ENCODE data around the gene SLC44A1.

Gene SLC44A1

GRCh38 chr9:105330201-105330600 is 85.8 kb downstream of the SLC44A1 start:
- Histone ChIP-seq H3K4me1 (ENCODE audit: insufficient read depth, low read length) (no peaks in the 10 kb centered on the region), H3K27ac (ENCODE audit: low read depth, low read length) (no peak overlapping the region), H3K9me3 (ENCODE audit: low read length) (no peaks in the 10 kb centered on the region), H3K36me3 (ENCODE audit: insufficient read depth, low read length) (no peaks in the 10 kb centered on the region), H3K27me3 (ENCODE audit: control insufficient read depth in 1 of 2, insufficient read depth in 2 of 2, low read length in 2 of 2) (no peaks in the 10 kb centered on the region), H3K9ac (ENCODE audit: low read length) (no peak overlapping the region), H3K4me3 (ENCODE audit: low read depth in 1 of 2, low read length in 2 of 2) (no peak overlapping the region)

- no peaks in the 10 kb centered on the region for H3K36me3 ChIP-seq (ENCODE audit: insufficient read depth, low read length)
- no peaks in the 10 kb centered on the region for H3K27me3 ChIP-seq (ENCODE audit: control insufficient read depth in 1 of 2, insufficient read depth in 2 of 2, low read length in 2 of 2)
- H3K4me1 ChIP-seq (ENCODE audit: insufficient read depth, low read length): no peaks in the 10 kb centered on the region
- no peaks in the 10 kb centered on the region for H3K9me3 ChIP-seq (ENCODE audit: low read length)
- H3K27ac ChIP-seq (ENCODE audit: low read depth, low read length): no peak overlapping the region
- no peak overlapping the region for H3K9ac ChIP-seq (ENCODE audit: low read length)
- H3K4me3 ChIP-seq (ENCODE audit: low read depth in 1 of 2, low read length in 2 of 2): no peak overlapping the region
Observed at GRCh38 chr9:105330755-105331154, 86.3 kb downstream of the SLC44A1 start.

GRCh38 chr9:105331160-105331559 is 86.7 kb downstream of the SLC44A1 start:
- H3K36me3 ChIP-seq (ENCODE audit: insufficient read depth, low read length): no peaks in the 10 kb centered on the region
- H3K27me3 ChIP-seq (ENCODE audit: control insufficient read depth in 1 of 2, insufficient read depth in 2 of 2, low read length in 2 of 2): no peaks in the 10 kb centered on the region
- no peak overlapping the region for H3K9ac ChIP-seq (ENCODE audit: low read length)
- H3K4me1 ChIP-seq (ENCODE audit: insufficient read depth, low read length): no peaks in the 10 kb centered on the region
- no peak overlapping the region for H3K27ac ChIP-seq (ENCODE audit: low read depth, low read length)
- H3K4me3 ChIP-seq (ENCODE audit: low read depth in 1 of 2, low read length in 2 of 2): no peak overlapping the region
- no peaks in the 10 kb centered on the region for H3K9me3 ChIP-seq (ENCODE audit: low read length)

GRCh38 chr9:105331755-105332154 is 87.3 kb downstream of the SLC44A1 start:
- no peaks in the 10 kb centered on the region for H3K9me3 ChIP-seq (ENCODE audit: low read length)
- H3K9ac ChIP-seq (ENCODE audit: low read length): no peak overlapping the region
- no peak overlapping the region for H3K27ac ChIP-seq (ENCODE audit: low read depth, low read length)

GRCh38 chr9:105332471-105332870 is 88.0 kb downstream of the SLC44A1 start:
- Histone ChIP-seq H3K4me1 (ENCODE audit: insufficient read depth, low read length) (no peaks in the 10 kb centered on the region), H3K27ac (ENCODE audit: low read depth, low read length) (no peak overlapping the region)

More at GRCh38 chr9:105331755-105332154, 87.3 kb downstream of the SLC44A1 start:
- Histone ChIP-seq H3K36me3 (ENCODE audit: insufficient read depth, low read length) (peaks cover 2% of the 10 kb centered on the region), H3K4me1 (ENCODE audit: insufficient read depth, low read length) (no peaks in the 10 kb centered on the region), H3K4me3 (ENCODE audit: low read depth in 1 of 2, low read length in 2 of 2) (no peak overlapping the region), H3K27me3 (ENCODE audit: control insufficient read depth in 1 of 2, insufficient read depth in 2 of 2, low read length in 2 of 2) (no peaks in the 10 kb centered on the region)

DNA sequence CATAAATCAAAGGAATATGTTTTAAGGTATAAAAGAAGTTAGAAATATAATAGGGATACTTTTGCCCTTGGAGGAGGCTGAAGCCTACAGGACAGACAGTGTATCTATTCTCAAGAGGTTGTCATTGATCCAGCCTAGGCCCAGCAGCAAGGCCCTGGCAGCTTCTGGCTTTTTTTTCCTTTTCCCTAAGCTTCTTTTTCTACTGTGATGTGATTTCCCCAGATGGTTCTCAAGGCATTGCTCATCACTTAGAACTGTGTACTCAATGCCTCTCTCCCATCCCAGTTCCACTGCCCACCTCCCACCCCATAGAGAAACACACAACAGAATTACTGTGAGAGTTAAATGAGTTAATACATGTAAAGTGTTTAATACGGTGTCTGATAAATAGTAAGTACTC is 88.6 kb downstream of the SLC44A1 start:
- no peak overlapping the region for H3K27ac ChIP-seq (ENCODE audit: low read depth, low read length)
- H3K4me3 ChIP-seq (ENCODE audit: low read depth in 1 of 2, low read length in 2 of 2): no peak overlapping the region
- no peak overlapping the region for H3K9ac ChIP-seq (ENCODE audit: low read length)
- no peaks in the 10 kb centered on the region for H3K9me3 ChIP-seq (ENCODE audit: low read length)
- H3K36me3 ChIP-seq (ENCODE audit: insufficient read depth, low read length): peaks cover 7% of the 10 kb centered on the region
- no peaks in the 10 kb centered on the region for H3K27me3 ChIP-seq (ENCODE audit: control insufficient read depth in 1 of 2, insufficient read depth in 2 of 2, low read length in 2 of 2)
- no peaks in the 10 kb centered on the region for H3K4me1 ChIP-seq (ENCODE audit: insufficient read depth, low read length)

More at GRCh38 chr9:105332471-105332870, 88.0 kb downstream of the SLC44A1 start:
- Histone ChIP-seq H3K36me3 (ENCODE audit: insufficient read depth, low read length) (peaks cover 7% of the 10 kb centered on the region), H3K9ac (ENCODE audit: low read length) (no peak overlapping the region), H3K4me3 (ENCODE audit: low read depth in 1 of 2, low read length in 2 of 2) (no peak overlapping the region), H3K9me3 (ENCODE audit: low read length) (no peaks in the 10 kb centered on the region), H3K27me3 (ENCODE audit: control insufficient read depth in 1 of 2, insufficient read depth in 2 of 2, low read length in 2 of 2) (no peaks in the 10 kb centered on the region)

DNA sequence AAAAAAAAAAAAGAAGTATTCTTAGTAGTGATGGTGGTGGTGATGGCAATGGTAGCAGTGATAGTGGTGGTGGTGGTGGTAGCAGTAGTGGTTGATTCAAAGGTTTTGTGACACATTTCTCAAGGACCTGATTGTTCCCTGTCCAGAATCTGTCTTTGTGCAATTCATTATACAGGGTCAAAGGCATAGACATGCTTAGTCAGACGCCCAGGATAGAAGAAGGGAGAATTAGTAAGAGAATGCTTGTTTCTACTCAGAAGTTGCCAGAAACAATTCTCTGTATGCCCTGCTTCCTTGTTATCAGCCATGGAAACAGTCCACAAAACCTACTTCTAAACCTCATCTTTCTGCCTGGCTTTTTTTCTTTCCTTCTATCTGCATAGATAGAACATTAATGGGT is 89.4 kb downstream of the SLC44A1 start:
- Histone ChIP-seq H3K4me1 (ENCODE audit: insufficient read depth, low read length) (no peaks in the 10 kb centered on the region), H3K9ac (ENCODE audit: low read length) (no peak overlapping the region), H3K9me3 (ENCODE audit: low read length) (no peaks in the 10 kb centered on the region), H3K36me3 (ENCODE audit: insufficient read depth, low read length) (peaks cover 7% of the 10 kb centered on the region), H3K4me3 (ENCODE audit: low read depth in 1 of 2, low read length in 2 of 2) (no peak overlapping the region), H3K27me3 (ENCODE audit: control insufficient read depth in 1 of 2, insufficient read depth in 2 of 2, low read length in 2 of 2) (no peaks in the 10 kb centered on the region), H3K27ac (ENCODE audit: low read depth, low read length) (no peak overlapping the region)

DNA sequence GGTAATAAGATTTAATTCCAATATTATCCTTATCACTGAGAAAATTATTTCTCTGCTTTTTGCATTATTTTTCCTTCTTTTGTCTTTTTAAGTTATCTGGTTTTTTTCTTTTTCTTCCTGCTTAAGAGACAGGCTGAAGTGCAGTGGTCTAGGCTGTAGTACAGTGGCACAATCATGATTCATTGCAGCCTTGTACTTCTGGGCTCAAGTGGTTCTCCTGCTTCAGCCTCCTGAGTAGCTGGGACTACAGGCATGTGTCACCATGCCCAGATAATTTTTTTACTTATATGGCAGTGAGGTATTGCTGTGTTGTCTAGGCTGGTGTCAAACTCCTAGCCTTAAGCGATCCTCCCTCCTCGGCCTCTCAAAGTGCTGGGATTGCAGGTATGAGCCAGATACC is 93.9 kb downstream of the SLC44A1 start:
- Histone ChIP-seq H3K27me3 (ENCODE audit: control insufficient read depth in 1 of 2, insufficient read depth in 2 of 2, low read length in 2 of 2) (no peaks in the 10 kb centered on the region), H3K27ac (ENCODE audit: low read depth, low read length) (no peak overlapping the region), H3K4me3 (ENCODE audit: low read depth in 1 of 2, low read length in 2 of 2) (no peak overlapping the region), H3K9me3 (ENCODE audit: low read length) (no peaks in the 10 kb centered on the region), H3K36me3 (ENCODE audit: insufficient read depth, low read length) (peaks cover 7% of the 10 kb centered on the region), H3K4me1 (ENCODE audit: insufficient read depth, low read length) (no peaks in the 10 kb centered on the region), H3K9ac (ENCODE audit: low read length) (no peak overlapping the region)

DNA sequence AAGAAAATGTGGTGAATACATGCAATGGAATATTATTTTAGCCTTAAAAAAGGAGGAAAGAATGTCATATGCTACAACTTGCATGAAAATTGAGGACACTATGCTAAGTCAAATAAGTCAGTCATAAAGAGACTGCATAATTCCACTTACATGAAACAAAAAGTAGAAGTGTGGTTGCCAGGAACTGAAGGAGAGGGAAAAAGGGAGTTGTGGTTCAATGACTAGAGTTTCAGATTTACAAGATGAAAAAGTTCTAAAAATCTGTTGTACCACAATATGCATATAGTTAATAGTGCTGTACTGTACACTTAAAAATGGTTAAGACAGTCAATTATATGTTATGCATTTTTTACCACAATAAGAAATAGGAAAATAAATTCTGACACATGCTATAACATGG is 95.4 kb downstream of the SLC44A1 start:
- Histone ChIP-seq H3K4me1 (ENCODE audit: insufficient read depth, low read length) (no peaks in the 10 kb centered on the region), H3K27ac (ENCODE audit: low read depth, low read length) (no peak overlapping the region), H3K4me3 (ENCODE audit: low read depth in 1 of 2, low read length in 2 of 2) (no peak overlapping the region), H3K9me3 (ENCODE audit: low read length) (no peaks in the 10 kb centered on the region), H3K36me3 (ENCODE audit: insufficient read depth, low read length) (peaks cover 7% of the 10 kb centered on the region), H3K27me3 (ENCODE audit: control insufficient read depth in 1 of 2, insufficient read depth in 2 of 2, low read length in 2 of 2) (no peaks in the 10 kb centered on the region), H3K9ac (ENCODE audit: low read length) (no peak overlapping the region)

DNA sequence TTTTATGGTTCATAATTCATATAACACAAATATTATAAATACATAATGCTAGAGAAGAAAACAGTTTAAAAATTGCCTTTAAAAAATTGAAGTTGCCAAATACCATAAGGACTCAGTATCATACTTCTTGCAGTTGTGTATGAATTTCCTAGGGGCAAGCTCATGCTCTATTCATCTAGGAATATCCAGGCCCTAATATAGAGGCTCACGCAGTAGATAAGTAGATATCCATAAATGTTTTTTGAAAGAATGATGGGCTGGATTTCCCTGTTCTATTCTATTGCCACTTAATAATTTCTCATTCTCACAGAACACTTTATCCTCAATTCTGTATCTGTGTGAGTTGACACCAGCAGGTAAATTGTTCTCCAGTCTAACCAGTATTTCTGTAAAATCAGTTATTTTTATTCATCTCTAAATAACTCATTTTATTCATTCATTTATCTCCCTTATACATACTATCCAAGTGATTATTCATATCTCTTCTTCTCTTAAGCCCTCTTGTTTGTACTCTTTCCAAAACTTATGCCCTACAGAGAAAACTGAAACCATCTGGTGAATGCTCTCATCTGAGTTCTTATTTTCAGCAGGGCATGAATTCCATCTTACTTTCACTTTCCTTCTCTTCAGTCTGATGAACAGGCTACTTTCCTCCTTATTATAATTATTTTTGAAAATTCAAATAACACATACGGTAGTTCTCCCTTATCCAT is 97.1 kb downstream of the SLC44A1 start:
- Histone ChIP-seq H3K9ac (ENCODE audit: low read length) (no peak overlapping the region), H3K27me3 (ENCODE audit: control insufficient read depth in 1 of 2, insufficient read depth in 2 of 2, low read length in 2 of 2) (no peaks in the 10 kb centered on the region), H3K4me3 (ENCODE audit: low read depth in 1 of 2, low read length in 2 of 2) (peak overlapping the region; percentile 17 to 28), H3K4me1 (ENCODE audit: insufficient read depth, low read length) (no peaks in the 10 kb centered on the region), H3K27ac (ENCODE audit: low read depth, low read length) (no peak overlapping the region), H3K36me3 (ENCODE audit: insufficient read depth, low read length) (peaks cover 7% of the 10 kb centered on the region), H3K9me3 (ENCODE audit: low read length) (no peaks in the 10 kb centered on the region)

DNA sequence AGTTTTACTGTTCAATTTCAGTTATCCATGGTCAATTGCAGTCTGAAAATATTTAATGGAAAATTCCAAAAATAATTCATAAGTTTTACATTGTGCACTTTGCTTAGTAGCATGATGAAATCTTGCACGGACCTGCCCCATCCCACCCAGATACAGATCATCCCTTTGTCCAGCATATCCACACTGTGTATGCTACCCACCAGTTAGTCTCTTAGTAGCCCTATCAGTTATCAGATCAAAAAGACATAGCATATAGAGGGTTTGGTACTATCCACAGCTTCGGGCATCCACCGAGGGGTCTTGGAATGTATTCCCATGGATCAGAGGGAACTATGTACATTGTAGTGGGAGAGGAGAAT is 97.7 kb downstream of the SLC44A1 start:
- H3K36me3 ChIP-seq (ENCODE audit: insufficient read depth, low read length): peaks cover 1% of the 10 kb centered on the region
- H3K4me3 ChIP-seq (ENCODE audit: low read depth in 1 of 2, low read length in 2 of 2): peak overlapping the region; percentile 17 to 28
- no peaks in the 10 kb centered on the region for H3K9me3 ChIP-seq (ENCODE audit: low read length)
- H3K27me3 ChIP-seq (ENCODE audit: control insufficient read depth in 1 of 2, insufficient read depth in 2 of 2, low read length in 2 of 2): no peaks in the 10 kb centered on the region
- H3K9ac ChIP-seq (ENCODE audit: low read length): no peak overlapping the region
- H3K27ac ChIP-seq (ENCODE audit: low read depth, low read length): no peak overlapping the region
- H3K4me1 ChIP-seq (ENCODE audit: insufficient read depth, low read length): no peaks in the 10 kb centered on the region

DNA sequence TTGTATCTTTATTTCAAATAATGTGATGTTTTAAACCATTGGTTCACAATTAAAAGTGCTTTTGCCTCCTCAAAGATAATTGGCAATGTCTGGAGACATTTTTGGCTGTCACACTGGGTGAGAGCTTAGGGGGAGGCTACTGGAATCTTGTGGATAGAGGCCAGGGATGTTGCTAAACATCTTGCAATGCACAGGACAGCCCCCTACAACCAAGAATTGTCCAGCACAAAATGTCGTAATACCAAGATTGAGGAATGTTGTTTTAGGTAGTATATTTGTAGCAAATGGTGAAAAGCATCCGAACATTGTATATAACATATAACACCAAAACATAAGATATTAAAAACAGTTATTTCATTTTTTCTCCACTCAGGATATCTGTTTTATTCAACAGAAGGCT is 99.8 kb downstream of the SLC44A1 start:
- no peak overlapping the region for H3K9ac ChIP-seq (ENCODE audit: low read length)
- no peak overlapping the region for H3K27ac ChIP-seq (ENCODE audit: low read depth, low read length)
- H3K4me1 ChIP-seq (ENCODE audit: insufficient read depth, low read length): no peaks in the 10 kb centered on the region
- no peak overlapping the region for H3K4me3 ChIP-seq (ENCODE audit: low read depth in 1 of 2, low read length in 2 of 2)
- no peaks in the 10 kb centered on the region for H3K9me3 ChIP-seq (ENCODE audit: low read length)
- no peaks in the 10 kb centered on the region for H3K27me3 ChIP-seq (ENCODE audit: control insufficient read depth in 1 of 2, insufficient read depth in 2 of 2, low read length in 2 of 2)
- H3K36me3 ChIP-seq (ENCODE audit: insufficient read depth, low read length): no peaks in the 10 kb centered on the region
